Stomach (tissue), 4 donors: Measurements from ENCODE around the gene KDELR1.

Experiments
- CTCF ChIP-seq, 7 experiments: fragments of 450-650 bp in 4 of 7; fragments of 200-600 bp in 3 of 7; sonication (generic) in 3 of 7; IDR thresholded peaks; one replicate each; pipeline ENCODE4 v1.5.1; 2016 to 2019; ENCODE audit warnings: antibody characterized with exemption in 7 of 7, control low read depth in 2 of 7, mild to moderate bottlenecking in 1 of 7
- EP300 ChIP-seq: sonication (generic); formaldehyde crosslinking; IDR thresholded peaks from one replicate; pipeline ENCODE4 v1.6.1; 2017; ENCODE audit warnings: antibody characterized with exemption
- POLR2A ChIP-seq, 4 donors: fragments of 450-650 bp; IDR thresholded peaks; one replicate each; pipeline ENCODE4 v1.6.1; 2016; ENCODE audit warnings: antibody characterized with exemption in 4 of 4, control low read depth in 2 of 4, mild to moderate bottlenecking in 1 of 4, moderate library complexity in 1 of 4
- POLR2AphosphoS5 ChIP-seq, 3 donors: sonication (generic); formaldehyde crosslinking; IDR thresholded peaks; one replicate each; pipeline ENCODE4 v1.6.1; 2016; ENCODE audit warnings: antibody characterized with exemption in 3 of 3

GRCh38 chr19:48415395-48415794 lies 24.0 kb upstream of the KDELR1 start:
- no peak for TF ChIP-seq CTCF (IDR thresholded peaks at IDR 0.05)
- no peak for TF ChIP-seq POLR2A (IDR thresholded peaks at IDR 0.05)
- TF ChIP-seq POLR2AphosphoS5 (IDR thresholded peaks at IDR 0.05): no peak
- TF ChIP-seq EP300: no peak
